Uterus (tissue), 4 donors: Measurements from ENCODE around the gene TFRC. TPM values are rescaled to one million over a fixed set of nuclear protein-coding genes. Genes with fewer than 3 reads are reported as not detected.
"Not testable (repeated sequence)": the region's sequence is repeated elsewhere in the genome, so short reads cannot be mapped to it uniquely, and the experiment has no call there.

Experiments used
- DNase-seq, 2 donors: peaks; one replicate each; pipeline ENCODE4 v3.0.0-alpha.2; 2019 to 2020
- H3K27ac ChIP-seq, 2 donors: fragments of 200-600 bp; sonication (generic); 1 replicate in 1 of 2; 2 replicates in 1 of 2; pipeline ENCODE4 v1.5.1; 2016 to 2018
- H3K27me3 ChIP-seq, 2 donors: fragments of 200-600 bp; sonication (generic); one replicate each; pipeline ENCODE4 v1.5.1; 2018 to 2019; ENCODE audit warnings: control low read depth in 1 of 2
- H3K36me3 ChIP-seq, 2 donors: fragments of 200-600 bp; sonication (generic); one replicate each; pipeline ENCODE4 v1.5.1; 2019; ENCODE audit warnings: control low read depth in 1 of 2
- H3K4me1 ChIP-seq, 2 donors: fragments of 200-600 bp; sonication (generic); one replicate each; pipeline ENCODE4 v1.5.1; 2018 to 2019; ENCODE audit warnings: control low read depth in 1 of 2
- H3K4me3 ChIP-seq, 2 donors: fragments of 200-600 bp; sonication (generic); 1 replicate in 1 of 2; 2 replicates in 1 of 2; pipeline ENCODE4 v1.5.1; 2018 to 2019; ENCODE audit warnings: mild to moderate bottlenecking in 1 of 2
- H3K9me3 ChIP-seq, 2 donors: fragments of 200-600 bp; sonication (generic); one replicate each; pipeline ENCODE4 v1.5.1; 2019; ENCODE audit warnings: control low read depth in 1 of 2
- POLR2A ChIP-seq, 2 donors: fragments of 450-650 bp; IDR thresholded peaks; one replicate each; pipeline ENCODE4 v1.6.1; 2016; ENCODE audit warnings: antibody characterized with exemption in 2 of 2, mild to moderate bottlenecking in 1 of 2, moderate library complexity in 1 of 2
- intact Hi-C: fragments of 100-400 bp; cut with DNase I; formaldehyde crosslinking; loops from one replicate; pipeline ENCODE4 v1.15.1; 2023; ENCODE audit warnings: low total_unique reads
- total RNA-seq, 4 donors: library from RNA; depleted of rRNA in 3 of 4; stranded (reverse); fragments of >200 nt in 3 of 4; gene quantifications; one replicate each; pipeline versions ENCODE4 v1.1.0 to v1.2.4, GENCODE V29; 2014 to 2023
- TF ChIP-seq, protein P1 (sequence below), 4 experiments: fragments of 200-600 bp in 2 of 4; fragments of 450-650 bp in 2 of 4; sonication (generic) in 2 of 4; IDR thresholded peaks; one replicate each; pipeline ENCODE4 v1.5.1; 2016 to 2019; ENCODE audit warnings: antibody characterized with exemption in 4 of 4, mild to moderate bottlenecking in 2 of 4, moderate library complexity in 1 of 4
- donor health status: DM: yes; HTN: yes; CAD: no.

TFRC gene
- total RNA-seq, 4 donors from 2014 or later: 29.5 to 87.7 (median 44.6) TPM

- Histone ChIP-seq H3K4me3 (no peak overlapping the region), H3K27me3 (no peaks in the 10 kb centered on the region), H3K36me3 (no peaks in the 10 kb centered on the region), H3K9me3 (no peaks in the 10 kb centered on the region), H3K27ac (no peak overlapping the region), H3K4me1 (no peaks in the 10 kb centered on the region)
- TF ChIP-seq POLR2A (IDR thresholded peaks at IDR 0.05): no peak
- TF ChIP-seq, protein P1, sequence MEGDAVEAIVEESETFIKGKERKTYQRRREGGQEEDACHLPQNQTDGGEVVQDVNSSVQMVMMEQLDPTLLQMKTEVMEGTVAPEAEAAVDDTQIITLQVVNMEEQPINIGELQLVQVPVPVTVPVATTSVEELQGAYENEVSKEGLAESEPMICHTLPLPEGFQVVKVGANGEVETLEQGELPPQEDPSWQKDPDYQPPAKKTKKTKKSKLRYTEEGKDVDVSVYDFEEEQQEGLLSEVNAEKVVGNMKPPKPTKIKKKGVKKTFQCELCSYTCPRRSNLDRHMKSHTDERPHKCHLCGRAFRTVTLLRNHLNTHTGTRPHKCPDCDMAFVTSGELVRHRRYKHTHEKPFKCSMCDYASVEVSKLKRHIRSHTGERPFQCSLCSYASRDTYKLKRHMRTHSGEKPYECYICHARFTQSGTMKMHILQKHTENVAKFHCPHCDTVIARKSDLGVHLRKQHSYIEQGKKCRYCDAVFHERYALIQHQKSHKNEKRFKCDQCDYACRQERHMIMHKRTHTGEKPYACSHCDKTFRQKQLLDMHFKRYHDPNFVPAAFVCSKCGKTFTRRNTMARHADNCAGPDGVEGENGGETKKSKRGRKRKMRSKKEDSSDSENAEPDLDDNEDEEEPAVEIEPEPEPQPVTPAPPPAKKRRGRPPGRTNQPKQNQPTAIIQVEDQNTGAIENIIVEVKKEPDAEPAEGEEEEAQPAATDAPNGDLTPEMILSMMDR (IDR thresholded peaks at IDR 0.05): no peak
- no peak for DNase-seq
- intact Hi-C loops: no loop called here
These were observed 33.8 kb upstream of the TFRC start for GRCh38 chr3:196115678-196116083.

GRCh38 chr3:196111939-196112386 lies 30.1 kb upstream of the TFRC start:
- no peak for TF ChIP-seq POLR2A (IDR thresholded peaks at IDR 0.05)
- TF ChIP-seq, protein P1 (IDR thresholded peaks at IDR 0.05): no peak
- no peak for DNase-seq
- Histone ChIP-seq H3K4me3 (no peak overlapping the region), H3K27ac (no peak overlapping the region), H3K4me1 (no peaks in the 10 kb centered on the region), H3K27me3 (no peaks in the 10 kb centered on the region), H3K9me3 (no peaks in the 10 kb centered on the region), H3K36me3 (no peaks in the 10 kb centered on the region)
- intact Hi-C loops: no loop called here

DNA sequence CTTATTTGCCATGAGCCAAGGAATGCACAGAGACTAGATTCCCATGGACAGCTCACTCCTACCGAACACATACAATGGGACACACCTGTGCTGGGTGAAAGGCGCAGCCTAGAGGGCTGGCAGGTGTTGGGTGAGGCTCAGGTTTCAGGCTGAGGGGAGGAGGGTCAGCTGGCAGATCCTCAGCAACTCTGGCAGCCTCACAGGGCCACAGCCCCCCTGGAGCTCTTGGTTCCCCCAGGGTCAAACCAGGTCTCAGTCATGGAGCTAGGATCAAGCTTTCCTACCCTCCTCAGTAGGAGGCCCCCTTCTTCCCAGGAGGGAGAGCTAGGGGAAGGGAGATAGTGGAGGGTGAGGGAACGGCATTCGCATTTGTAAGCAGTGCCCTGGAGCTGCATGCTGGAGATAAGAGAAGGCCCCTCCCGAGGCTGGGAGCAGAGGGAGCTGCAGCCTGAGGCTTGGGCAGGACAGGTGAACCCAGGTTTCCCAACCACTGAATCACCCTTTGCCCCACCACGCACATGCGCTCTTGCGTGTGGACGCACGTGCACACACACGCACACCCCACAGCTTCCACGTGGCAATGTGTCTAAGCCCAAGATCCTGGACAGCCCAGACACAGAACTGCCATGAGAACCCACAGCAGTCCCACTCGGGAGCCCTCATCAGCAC lies 26.3 kb upstream of the TFRC start:
- Histone ChIP-seq H3K27me3 (no peaks in the 10 kb centered on the region), H3K9me3 (no peaks in the 10 kb centered on the region), H3K4me3 (no peak overlapping the region), H3K4me1 (no peaks in the 10 kb centered on the region), H3K36me3 (no peaks in the 10 kb centered on the region), H3K27ac (no peak overlapping the region)
- DNase-seq: no peak
- TF ChIP-seq, protein P1 (IDR thresholded peaks at IDR 0.05): no peak
- no peak for TF ChIP-seq POLR2A (IDR thresholded peaks at IDR 0.05)
- intact Hi-C loops: no loop called here

GRCh38 chr3:196104707-196105106 lies 22.8 kb upstream of the TFRC start:
- H3K27me3 ChIP-seq, H3K9me3 ChIP-seq, intact Hi-C loops, DNase-seq, H3K4me1 ChIP-seq, H3K36me3 ChIP-seq, H3K27ac ChIP-seq, H3K4me3 ChIP-seq: not testable (repeated sequence)

GRCh38 chr3:196098365-196098980 lies 16.6 kb upstream of the TFRC start:
- H3K36me3 ChIP-seq, intact Hi-C loops, DNase-seq, H3K9me3 ChIP-seq, H3K27ac ChIP-seq, H3K4me1 ChIP-seq, H3K27me3 ChIP-seq, H3K4me3 ChIP-seq: not testable (repeated sequence)

- H3K27ac ChIP-seq: no peak overlapping the region
- no peak overlapping the region for H3K4me3 ChIP-seq
- intact Hi-C loops: no loop called here
These were observed 15.7 kb upstream of the TFRC start for GRCh38 chr3:196097373-196098154.

More at GRCh38 chr3:196097373-196098154, 15.7 kb upstream of the TFRC start:
- no peak for DNase-seq
- Histone ChIP-seq H3K36me3 (no peaks in the 10 kb centered on the region), H3K27me3 (no peaks in the 10 kb centered on the region), H3K4me1 (no peaks in the 10 kb centered on the region), H3K9me3 (no peaks in the 10 kb centered on the region)
- TF ChIP-seq, protein P1 (IDR thresholded peaks at IDR 0.05): no peak
- no peak for TF ChIP-seq POLR2A (IDR thresholded peaks at IDR 0.05)
